RWPE1 (cell line): Measurements from ENCODE around the gene CFAP65.
A peak's percentile ranks its signal among the peaks of the same experiment; 100 is the strongest.

Source experiments
- CTCF ChIA-PET: fragments of 350-600 bp; sonication (Branson Sonifier 250); formaldehyde crosslinking; extraction: SDS; loops from one replicate; lab custom pipeline; 2021; lab: Yijun Ruan, JAX
- POLR2A ChIA-PET: fragments of 400-600 bp; formaldehyde crosslinking; extraction: SDS; loops from one replicate; lab custom pipeline; 2020; ENCODE audit warnings: antibody characterized with exemption; ENCODE audit not compliant: low non-redundant PET; lab: Yijun Ruan, JAX
- DNase-seq: peaks from one replicate; pipeline ENCODE4 v3.0.0; 2012; ENCODE audit warnings: low spot score
- H3K27ac ChIP-seq: fragments of 450-650 bp; 2 replicates; pipeline ENCODE4 v1.5.1; 2017
- TF ChIP-seq, protein P1 (sequence below): fragments of 450-650 bp; conservative IDR thresholded peaks from 2 replicates; pipeline ENCODE4 v1.5.1; 2017; ENCODE audit warnings: low read depth, mild to moderate bottlenecking

CFAP65 gene

DNA sequence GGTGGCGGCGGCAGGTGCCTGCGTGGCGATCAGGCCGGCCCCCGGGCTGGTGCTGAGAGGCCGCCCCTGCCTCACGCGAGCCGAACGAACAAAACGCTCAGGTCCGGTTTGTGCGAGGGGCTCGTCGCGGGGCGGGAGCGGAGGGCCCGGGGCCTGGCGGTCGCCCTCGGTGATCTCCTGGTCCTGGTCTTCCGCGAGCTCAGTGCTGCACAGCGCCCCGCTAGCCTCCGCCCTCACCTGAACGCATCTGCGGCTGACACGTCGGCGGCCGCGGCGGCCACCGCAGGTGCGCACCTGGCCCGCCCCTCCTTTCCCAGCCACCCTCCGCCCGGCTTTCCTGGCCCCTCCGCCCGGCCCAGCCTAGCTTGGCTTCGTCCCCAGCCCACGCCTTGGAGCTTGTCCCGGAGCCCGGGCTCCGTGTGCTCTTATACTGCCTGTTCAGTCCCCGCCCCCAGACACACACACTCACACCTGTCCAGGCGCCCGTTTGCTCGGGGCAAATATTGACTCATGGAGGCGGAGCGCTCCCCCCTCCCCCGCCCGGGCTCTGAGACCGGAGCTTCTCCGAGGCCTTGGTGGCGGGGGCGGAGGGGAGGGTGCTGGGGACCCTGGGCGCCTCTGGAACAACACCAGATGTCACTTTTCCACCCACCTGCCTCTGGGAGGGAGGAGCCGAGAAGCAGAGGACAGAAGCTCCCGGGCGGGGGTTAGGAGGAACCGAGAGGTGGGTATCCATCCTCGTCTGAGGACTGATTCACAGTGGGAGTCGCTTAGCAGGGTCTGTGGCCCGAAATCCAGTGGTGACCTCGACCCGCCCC, 39.5 kb downstream of the CFAP65 start:
- H3K27ac ChIP-seq = no peak overlapping the region
- POLR2A ChIA-PET = interaction anchor here (0.6 kb wide), 1 partner anchor 333 kb away, joined by 4 read pairs; no protein-coding TSS in a partner anchor
- TF ChIP-seq, protein P1, sequence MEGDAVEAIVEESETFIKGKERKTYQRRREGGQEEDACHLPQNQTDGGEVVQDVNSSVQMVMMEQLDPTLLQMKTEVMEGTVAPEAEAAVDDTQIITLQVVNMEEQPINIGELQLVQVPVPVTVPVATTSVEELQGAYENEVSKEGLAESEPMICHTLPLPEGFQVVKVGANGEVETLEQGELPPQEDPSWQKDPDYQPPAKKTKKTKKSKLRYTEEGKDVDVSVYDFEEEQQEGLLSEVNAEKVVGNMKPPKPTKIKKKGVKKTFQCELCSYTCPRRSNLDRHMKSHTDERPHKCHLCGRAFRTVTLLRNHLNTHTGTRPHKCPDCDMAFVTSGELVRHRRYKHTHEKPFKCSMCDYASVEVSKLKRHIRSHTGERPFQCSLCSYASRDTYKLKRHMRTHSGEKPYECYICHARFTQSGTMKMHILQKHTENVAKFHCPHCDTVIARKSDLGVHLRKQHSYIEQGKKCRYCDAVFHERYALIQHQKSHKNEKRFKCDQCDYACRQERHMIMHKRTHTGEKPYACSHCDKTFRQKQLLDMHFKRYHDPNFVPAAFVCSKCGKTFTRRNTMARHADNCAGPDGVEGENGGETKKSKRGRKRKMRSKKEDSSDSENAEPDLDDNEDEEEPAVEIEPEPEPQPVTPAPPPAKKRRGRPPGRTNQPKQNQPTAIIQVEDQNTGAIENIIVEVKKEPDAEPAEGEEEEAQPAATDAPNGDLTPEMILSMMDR = no peak
- CTCF ChIA-PET = interaction anchor here (0.6 to 1.9 kb wide), 24 partner anchors 7 to 478 kb away, joined by 3 to 21 read pairs (median 3); no protein-coding TSS in a partner anchor
- peak; percentile 65 for DNase-seq

DNA sequence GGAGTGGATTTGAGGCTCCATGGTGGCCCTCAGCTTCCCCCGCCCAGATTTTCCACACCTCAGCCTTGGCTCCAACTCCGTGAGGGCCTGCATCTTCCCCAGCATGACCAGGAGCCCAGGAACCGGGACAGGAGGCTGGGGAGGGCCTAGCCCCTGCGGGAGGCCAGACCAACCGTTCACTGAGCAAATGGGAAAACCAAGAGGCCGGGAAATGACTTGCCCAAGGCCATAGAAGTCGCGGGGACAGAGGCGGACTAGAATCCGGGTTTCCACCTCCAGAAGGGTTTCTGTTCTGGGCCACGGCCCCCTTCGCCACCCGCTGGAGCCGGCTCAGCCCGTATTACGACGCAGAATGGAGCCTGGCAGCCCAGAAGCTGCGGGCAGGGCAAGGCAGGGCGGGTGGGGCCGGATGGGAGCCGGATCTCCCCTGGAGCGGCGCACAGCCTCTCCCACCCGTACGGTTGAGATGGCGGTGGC, 40.2 kb downstream of the CFAP65 start:
- ChIA-PET POLR2A (no interaction called here), CTCF (interaction anchor here (0.6 to 1.9 kb wide), 6 partner anchors 9 to 125 kb away, joined by 3 to 21 read pairs (median 5); no protein-coding TSS in a partner anchor)
- no peak for DNase-seq
- TF ChIP-seq, protein P1 = no peak
- no peak overlapping the region for H3K27ac ChIP-seq

DNA sequence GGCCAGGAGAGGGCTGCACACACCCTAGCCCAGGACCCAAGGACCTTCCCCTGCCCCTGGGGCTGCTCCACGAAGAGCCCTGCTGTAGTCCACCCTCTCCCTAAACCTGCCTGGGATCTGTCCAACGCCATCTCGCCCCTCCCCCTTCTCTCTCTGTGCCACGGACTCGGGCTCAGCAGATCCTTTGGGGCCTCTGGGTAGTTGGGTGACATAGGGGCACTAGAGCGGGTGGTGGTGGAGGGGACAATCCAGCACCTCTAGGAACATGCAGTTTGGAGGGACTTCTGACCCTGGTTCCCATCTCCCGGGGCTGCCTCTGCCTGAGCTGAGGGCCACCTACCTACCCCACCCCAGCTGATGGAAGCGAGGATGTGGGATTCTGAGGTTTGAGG, 40.8 kb downstream of the CFAP65 start:
- H3K27ac ChIP-seq = no peak overlapping the region
- TF ChIP-seq, protein P1 = no peak
- ChIA-PET POLR2A (no interaction called here), CTCF (interaction anchor here (0.7 to 0.8 kb wide), 2 partner anchors 10 to 21 kb away, joined by 3 read pairs; no protein-coding TSS in a partner anchor)
- no peak for DNase-seq

DNA sequence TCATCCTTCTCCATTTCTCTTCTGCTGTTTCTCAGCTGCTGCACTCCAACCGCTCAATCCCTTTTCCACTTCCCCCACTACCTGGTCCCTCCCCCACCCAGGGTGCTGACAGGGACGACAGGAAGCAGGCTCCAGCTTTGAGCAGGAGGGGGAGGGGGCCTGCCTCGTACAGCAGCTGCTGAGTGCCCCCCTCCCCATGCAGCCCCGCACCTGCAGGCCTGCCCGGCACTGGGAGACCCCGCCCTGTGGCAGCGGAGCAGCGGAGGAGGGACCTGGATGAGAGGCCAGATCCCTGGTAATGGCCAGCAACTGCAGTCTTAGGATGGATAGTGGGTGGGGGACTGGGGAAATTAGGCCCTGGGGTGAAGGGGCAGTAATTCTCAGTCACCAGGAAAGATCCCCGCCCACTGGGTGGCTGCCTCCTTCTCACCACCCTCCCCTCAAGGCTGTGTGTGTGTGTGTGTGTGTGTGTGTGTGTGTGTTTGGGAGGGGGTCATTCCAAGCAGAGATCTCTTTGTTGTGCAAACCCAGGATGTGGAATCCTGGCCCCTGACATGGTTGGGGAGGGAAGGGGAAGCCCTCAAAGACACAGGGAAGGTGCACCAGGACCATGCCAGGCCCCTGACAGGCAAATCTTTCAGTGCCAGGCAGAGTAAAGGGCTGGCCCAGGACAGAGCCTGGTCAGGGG, 41.3 kb downstream of the CFAP65 start:
- POLR2A ChIA-PET = no interaction called here
- CTCF ChIA-PET = interaction anchor here (0.7 kb wide), 1 partner anchor 10 kb away, joined by 3 read pairs; no protein-coding TSS in a partner anchor

DNA sequence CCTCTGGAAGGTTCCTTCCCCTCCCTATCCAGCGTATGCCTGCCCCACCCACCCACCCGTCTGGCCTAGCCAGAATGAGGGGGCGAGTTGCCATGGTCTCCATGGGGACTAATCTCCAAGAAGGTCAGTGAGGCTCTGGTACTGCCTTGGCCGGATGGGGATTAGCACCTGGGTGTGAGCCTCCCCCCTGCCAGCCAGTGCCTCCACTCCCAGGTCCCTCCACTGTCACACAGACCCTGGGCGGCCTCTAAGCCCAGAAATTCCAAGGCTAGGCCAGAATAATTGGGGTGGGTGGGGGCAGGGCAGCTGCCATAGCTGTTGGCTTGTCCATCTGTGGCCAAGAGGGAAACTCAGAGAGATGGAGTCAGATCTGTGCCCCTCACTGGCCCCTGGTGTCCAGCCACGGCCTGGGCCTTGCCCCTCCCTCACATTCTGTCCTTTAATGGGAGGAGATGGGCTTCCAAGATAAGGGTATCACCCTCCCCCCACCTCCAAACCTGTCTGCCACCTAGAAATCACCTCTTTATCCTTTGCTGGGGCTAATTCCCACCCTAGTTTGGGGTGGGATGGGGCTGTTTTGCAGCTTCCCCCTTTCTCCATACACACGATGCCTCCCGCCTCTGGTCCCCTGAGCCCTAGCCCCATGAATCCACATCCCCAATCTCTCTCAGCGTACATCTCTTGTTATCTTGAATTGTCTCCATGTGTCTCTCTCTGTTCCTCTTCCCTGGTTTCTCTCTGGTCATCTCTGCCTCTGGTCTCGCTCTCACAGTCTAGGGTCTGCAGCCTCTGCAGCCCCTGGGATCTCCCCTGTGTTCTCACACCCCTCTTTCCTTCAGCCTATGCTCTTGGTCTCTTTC, 42.1 kb downstream of the CFAP65 start:
- CTCF ChIA-PET = interaction anchor here (1.0 to 1.5 kb wide), 3 partner anchors 19 to 156 kb away, joined by 3 to 5 read pairs (median 4); no protein-coding TSS in a partner anchor
- POLR2A ChIA-PET = no interaction called here

More for the DNA sequence above, 41.3 kb downstream of the CFAP65 start:
- DNase-seq = no peak
- TF ChIP-seq, protein P1 = no peak
- H3K27ac ChIP-seq = no peak overlapping the region

More for the DNA sequence above, 42.1 kb downstream of the CFAP65 start:
- TF ChIP-seq, protein P1 = no peak
- no peak for DNase-seq
- H3K27ac ChIP-seq = no peak overlapping the region
